H1 (cell line): ENCODE data around the gene DAND5. TPM values are rescaled to one million over a fixed set of nuclear protein-coding genes. Genes with fewer than 3 reads are reported as not detected.

Experiments
- CTCF ChIA-PET: fragments of 300-600 bp; sonication (Branson Sonifier 250); formaldehyde crosslinking; loops from one replicate; lab custom pipeline; 2021; ENCODE audit not compliant: partially characterized antibody; lab: Charles Lee
- POLR2A ChIA-PET: fragments of 300-600 bp; sonication (Branson Sonifier 250); formaldehyde crosslinking; loops from one replicate; lab custom pipeline; 2021; ENCODE audit warnings: inconsistent platforms; ENCODE audit not compliant: partially characterized antibody; lab: Charles Lee
- DNase-seq, 2 experiments: peaks; one replicate each; pipeline versions ENCODE4 v3.0.0 to v3.0.0-alpha.2; 2010 to 2022; ENCODE audit warnings: low spot score in 2 of 2, low read depth in 1 of 2, mixed read lengths in 1 of 2
- FAIRE-seq: peaks from 2 replicates; lab custom pipeline; 2011; peaks lifted over from hg19 to GRCh38; lab: Jason Lieb, UNC
- H2AFZ ChIP-seq: 2 replicates; pipeline ENCODE4 v1.8.1; 2012; ENCODE audit warnings: low read length, inconsistent platforms
- H2AK5ac ChIP-seq: 2 replicates; pipeline ENCODE4 v1.6.1; 2013; ENCODE audit warnings: low read depth, low read length
- H2BK120ac ChIP-seq: replicated peaks from 2 replicates; pipeline ENCODE3; 2013; ENCODE audit warnings: low read depth, low read length, inconsistent platforms
- H2BK12ac ChIP-seq: 2 replicates; pipeline ENCODE4 v1.6.1; 2013; ENCODE audit warnings: low read depth, low read length
- H2BK15ac ChIP-seq: 2 replicates; pipeline ENCODE4 v1.6.1; 2013; ENCODE audit warnings: low read length
- H2BK20ac ChIP-seq: 2 replicates; pipeline ENCODE4 v1.6.1; 2013; ENCODE audit warnings: low read length
- H2BK5ac ChIP-seq: 2 replicates; pipeline ENCODE4 v1.6.1; 2013; ENCODE audit warnings: low read depth, low read length
- H3K14ac ChIP-seq: 2 replicates; pipeline ENCODE4 v1.6.1; 2013; ENCODE audit warnings: inconsistent platforms; ENCODE audit not compliant: insufficient read length
- H3K18ac ChIP-seq: 2 replicates; pipeline ENCODE4 v1.6.1; 2013; ENCODE audit warnings: low read length; ENCODE audit errors: extremely low read depth
- H3K23ac ChIP-seq: 2 replicates; pipeline ENCODE4 v1.6.1; 2013; ENCODE audit warnings: inconsistent platforms; ENCODE audit not compliant: insufficient read length
- H3K23me2 ChIP-seq: 2 replicates; pipeline ENCODE4 v1.6.1; 2013; ENCODE audit warnings: low read depth, low read length
- H3K27ac ChIP-seq: 2 replicates; pipeline ENCODE4 v1.6.1; 2011; ENCODE audit warnings: low read depth, low read length, inconsistent platforms
- H3K27me3 ChIP-seq, 4 experiments: replicated peaks in 1 of 4; 1 replicate in 1 of 4; 2 replicates in 3 of 4; pipeline versions ENCODE4 v1.6.1 to v1.8.1; 2011 to 2013; ENCODE audit warnings: low read length in 3 of 4, mild to moderate bottlenecking in 3 of 4, inconsistent platforms in 2 of 4, mixed read lengths in 2 of 4, moderate library complexity in 1 of 4; ENCODE audit not compliant: control insufficient read depth in 3 of 4, insufficient read depth in 3 of 4; ENCODE audit errors: extremely low read depth in 1 of 4
- H3K36me3 ChIP-seq, 4 experiments: 2 replicates each; pipeline versions ENCODE4 v1.6.1 to v1.8.1; 2011 to 2013; ENCODE audit warnings: mild to moderate bottlenecking in 4 of 4, low read length in 3 of 4, moderate library complexity in 2 of 4, control low read depth in 1 of 4, inconsistent platforms in 1 of 4; ENCODE audit not compliant: insufficient read depth in 4 of 4, control insufficient read depth in 2 of 4
- H3K4ac ChIP-seq: replicated peaks from 2 replicates; pipeline ENCODE3; 2013; ENCODE audit warnings: low read length, low read depth, mixed read lengths, inconsistent platforms; ENCODE audit not compliant: insufficient read length
- H3K4me1 ChIP-seq, 4 experiments: replicated peaks in 1 of 4; 1 replicate in 1 of 4; 2 replicates in 3 of 4; pipeline versions ENCODE4 v1.6.1 to v1.8.1; 2011 to 2013; ENCODE audit warnings: low read length in 3 of 4, inconsistent platforms in 2 of 4, mixed read lengths in 1 of 4; ENCODE audit not compliant: insufficient read depth in 4 of 4, control insufficient read depth in 3 of 4
- H3K4me2 ChIP-seq, 2 experiments: 2 replicates each; pipeline versions ENCODE4 v1.6.1 to v1.8.1; 2011 to 2013; ENCODE audit warnings: low read depth in 2 of 2, low read length in 2 of 2, control low read depth in 1 of 2, inconsistent platforms in 1 of 2, mild to moderate bottlenecking in 1 of 2; ENCODE audit not compliant: insufficient read depth in 1 of 2
- H3K4me3 ChIP-seq, 4 experiments: fragments of 200-600, 300-600 bp in 1 of 4; sonication (generic), shearing (Covaris generic), sonication (Bioruptor Twin) in 1 of 4; 2 replicates each; pipeline versions ENCODE4 v1.5.1 to v1.8.1; 2011 to 2016; ENCODE audit warnings: low read length in 4 of 4, low read depth in 3 of 4, control low read depth in 2 of 4, inconsistent platforms in 2 of 4, mild to moderate bottlenecking in 2 of 4, mixed read lengths in 1 of 4, moderate library complexity in 1 of 4; ENCODE audit not compliant: insufficient read depth in 2 of 4; ENCODE audit errors: extremely low read depth in 1 of 4
- H3K56ac ChIP-seq: replicated peaks from 2 replicates; pipeline ENCODE3; 2013; ENCODE audit warnings: low read depth, mild to moderate bottlenecking, mixed read lengths, low read length, inconsistent platforms; ENCODE audit not compliant: insufficient read length
- H3K79me1 ChIP-seq: 2 replicates; pipeline ENCODE4 v1.6.1; 2013; ENCODE audit warnings: low read depth, low read length, control low read depth
- H3K79me2 ChIP-seq, 2 experiments: 2 replicates each; pipeline versions ENCODE4 v1.6.1 to v1.8.1; 2012 to 2013; ENCODE audit warnings: low read length in 2 of 2, mild to moderate bottlenecking in 2 of 2, inconsistent platforms in 1 of 2; ENCODE audit not compliant: insufficient read depth in 2 of 2, control insufficient read depth in 1 of 2
- H3K9ac ChIP-seq, 4 experiments: replicated peaks in 1 of 4; 1 replicate in 1 of 4; 2 replicates in 3 of 4; pipeline versions ENCODE4 v1.6.1 to v1.8.1; 2011 to 2013; ENCODE audit warnings: low read depth in 3 of 4, low read length in 3 of 4, control low read depth in 2 of 4, mild to moderate bottlenecking in 2 of 4, moderate library complexity in 2 of 4, inconsistent platforms in 1 of 4; ENCODE audit errors: extremely low read depth in 1 of 4
- H3K9me3 ChIP-seq, 2 experiments: 2 replicates each; pipeline versions ENCODE4 v1.6.1 to v1.8.1; 2012 to 2013; ENCODE audit warnings: mild to moderate bottlenecking in 2 of 2, moderate library complexity in 2 of 2, control low read depth in 1 of 2, inconsistent platforms in 1 of 2, low read depth in 1 of 2, low read length in 1 of 2, mixed read lengths in 1 of 2; ENCODE audit not compliant: insufficient read depth in 2 of 2
- H4K20me1 ChIP-seq, 2 experiments: replicated peaks in 1 of 2; 2 replicates each; pipeline versions ENCODE3 to v1.8.1; 2011 to 2013; ENCODE audit warnings: inconsistent platforms in 2 of 2, low read length in 2 of 2, mild to moderate bottlenecking in 1 of 2; ENCODE audit not compliant: insufficient read depth in 2 of 2, control insufficient read depth in 1 of 2
- H4K5ac ChIP-seq: 2 replicates; pipeline ENCODE4 v1.6.1; 2013; ENCODE audit warnings: low read length, low read depth, mixed read lengths, inconsistent platforms; ENCODE audit not compliant: insufficient read length
- H4K8ac ChIP-seq: 2 replicates; pipeline ENCODE4 v1.8.0; 2013; ENCODE audit warnings: mild to moderate bottlenecking, moderate library complexity, low read length, inconsistent platforms; ENCODE audit not compliant: insufficient read depth; ENCODE audit errors: extremely low read depth
- H4K91ac ChIP-seq: replicated peaks from 2 replicates; pipeline ENCODE3; 2013; ENCODE audit warnings: low read length, mixed read lengths, inconsistent platforms; ENCODE audit not compliant: insufficient read length
- ATF3 ChIP-seq: IDR thresholded peaks from 2 replicates; pipeline ENCODE4 v1.6.1; 2011; ENCODE audit warnings: low read depth, mild to moderate bottlenecking, low read length; ENCODE audit not compliant: insufficient read depth
- BRCA1 ChIP-seq: IDR thresholded peaks from 2 replicates; pipeline ENCODE4 v1.6.1; 2012; ENCODE audit warnings: low read depth, low read length, improper control_type of control experiment
- GTF2F1 ChIP-seq: IDR thresholded peaks from 2 replicates; pipeline ENCODE4 v1.6.1; 2012; ENCODE audit warnings: low read depth, low read length, improper control_type of control experiment, borderline replicate concordance
- HDAC2 ChIP-seq, 2 experiments: fragments of 300-600 bp in 1 of 2; sonication (generic) in 1 of 2; IDR thresholded peaks; 2 replicates each; pipeline ENCODE4 v1.6.1; 2011 to 2012; ENCODE audit warnings: low read depth in 2 of 2, low read length in 2 of 2, mild to moderate bottlenecking in 2 of 2, moderate library complexity in 2 of 2, borderline replicate concordance in 1 of 2, inconsistent platforms in 1 of 2
- JUN ChIP-seq: IDR thresholded peaks from 2 replicates; pipeline ENCODE4 v1.6.1; 2011; ENCODE audit warnings: low read depth, mild to moderate bottlenecking, improper control_type of control experiment, low read length
- KDM4A ChIP-seq: IDR thresholded peaks from one replicate; pipeline ENCODE4 v1.7.1; 2012; ENCODE audit warnings: low read depth, mild to moderate bottlenecking, moderate library complexity, low read length, inconsistent platforms; ENCODE audit not compliant: severe bottlenecking
- NANOG ChIP-seq: IDR thresholded peaks from 2 replicates; pipeline ENCODE4 v1.6.1; 2011; ENCODE audit warnings: low read length, low read depth, mild to moderate bottlenecking, inconsistent platforms; ENCODE audit not compliant: insufficient read depth, poor library complexity, severe bottlenecking
- POU5F1 ChIP-seq: IDR thresholded peaks from 2 replicates; pipeline ENCODE4 v1.6.1; 2011; ENCODE audit warnings: low read depth, mild to moderate bottlenecking, low read length, moderate library complexity
- SIRT6 ChIP-seq: IDR thresholded peaks from one replicate; pipeline ENCODE4 v1.7.1; 2012; ENCODE audit warnings: low read length, inconsistent platforms
- SIX5 ChIP-seq: IDR thresholded peaks from 2 replicates; pipeline ENCODE4 v1.6.1; 2011; ENCODE audit warnings: mild to moderate bottlenecking, low read depth, low read length
- TCF12 ChIP-seq: IDR thresholded peaks from 2 replicates; pipeline ENCODE4 v1.6.1; 2011; ENCODE audit warnings: low read depth, mild to moderate bottlenecking, low read length
- WGBS, 2 experiments: shearing (Covaris generic) in 1 of 2; methylation state at CpG; one replicate each; pipeline versions ENCODE4 v1.1.6 to v1.1.7; 2013 to 2015; ENCODE audit warnings: low lambda C conversion rate in 2 of 2, mixed read lengths in 2 of 2, inconsistent platforms in 1 of 2, low coverage in 1 of 2, missing lambda C conversion rate in 1 of 2; ENCODE audit not compliant: insufficient replicate concordance in 2 of 2, insufficient coverage in 1 of 2, insufficient read length in 1 of 2; ENCODE audit errors: extremely low coverage in 1 of 2, missing lambda C conversion rate in 1 of 2; 5-methylcytosine and 5-hydroxymethylcytosine counted together
- polyA plus RNA-seq, 7 experiments: library from polyadenylated mRNA; depleted of rRNA in 3 of 7; stranded (reverse) in 5 of 7; unstranded in 2 of 7; fragments of >200 nt in 5 of 7; fragments of 200-250 nt in 2 of 7; gene quantifications; 1 replicate in 5 of 7; 2 replicates in 1 of 7; 4 replicates in 1 of 7; pipeline versions ENCODE4 v1.2.1 to v1.2.3, GENCODE V29; 2011 to 2013; ENCODE audit warnings: missing spikeins in 2 of 7, mixed read lengths in 2 of 7
- total RNA-seq: library from RNA; stranded (reverse); fragmentation: NEBNext Ultra II Directional; extraction: Animal tissue kit (Norgen Biotek cat#: 25700); gene quantifications from 2 replicates; pipeline ENCODE4 v1.2.1, GENCODE V29; 2021

DAND5 gene
- total and polyA plus RNA-seq, 2 of the 8 experiments (the other 6 are each of a cell fraction or from before 2014, with no cell fraction given): 0.14 to 0.17 TPM

GRCh38 chr19:12945479-12946091 is 23.8 kb upstream of the DAND5 start, which contains the start of gene RAD23A:
Gene RAD23A, plus strand, starts transcription at chr19:12945862. Its CDS starts 87 bp downstream, at chr19:12945949.
- H3K36me3 ChIP-seq: peaks cover 28 to 66% (median 53%) of the 10 kb centered on the region in 4 experiments
- H2BK20ac ChIP-seq: no peak within 1 kb of the TSS
- H2BK15ac ChIP-seq: no peak within 1 kb of the TSS; the same call in 1 of the 2 replicates
- H4K91ac ChIP-seq: no peak within 1 kb of the TSS
- peak within 1 kb of the TSS; percentile 77 to 93 (median 90) for H3K4me3 ChIP-seq
- no peaks in the 10 kb centered on the region for H3K27me3 ChIP-seq
- H4K8ac ChIP-seq: peak within 1 kb of the TSS; percentile 100; the same call in 1 of the 2 replicates
- H2BK5ac ChIP-seq: peak within 1 kb of the TSS; percentile 98
- H4K5ac ChIP-seq: peak within 1 kb of the TSS; percentile 97
- H3K23ac ChIP-seq: no peak within 1 kb of the TSS
- CTCF ChIA-PET: interaction anchor here (0.6 to 2.2 kb wide), 3 partner anchors 20 to 120 kb away, joined by 3 to 5 read pairs (median 4); no protein-coding TSS in a partner anchor
- DNase-seq: peak; percentile 96 to 99
- H3K9ac ChIP-seq: peak within 1 kb of the TSS; percentile 80 to 99 (median 94)
- H3K79me2 ChIP-seq: peaks cover 0 to 23% of the 10 kb centered on the region in 2 experiments; a peak in 2 of 4 replicates
- H4K20me1 ChIP-seq: peaks cover 5% of the 10 kb centered on the region in 2 experiments
- no peak within 1 kb of the TSS for H2AFZ ChIP-seq
- FAIRE-seq: no peak
- peak within 1 kb of the TSS; percentile 77 for H3K56ac ChIP-seq
- H3K79me1 ChIP-seq: peaks cover 2% of the 10 kb centered on the region; the same call in 1 of the 2 replicates
- WGBS, 2 experiments: 2% methylated on average over 56 of the region's 62 CpGs; no CpG with 5 or more reads in 1 of the 2 experiments
- no peaks in the 10 kb centered on the region for H3K9me3 ChIP-seq
- peak within 1 kb of the TSS; percentile 96 for H3K27ac ChIP-seq
- no peak within 1 kb of the TSS for H2BK12ac ChIP-seq
- H2BK120ac ChIP-seq: no peak within 1 kb of the TSS
- H3K4me1 ChIP-seq: peaks cover 0 to 3% (median under 1%) of the 10 kb centered on the region in 4 experiments; a peak in 1 of 7 replicates
- H2AK5ac ChIP-seq: no peak within 1 kb of the TSS; the same call in 1 of the 2 replicates
- peak within 1 kb of the TSS; percentile 79 to 80 for H3K4me2 ChIP-seq
- no peak within 1 kb of the TSS for H3K4ac ChIP-seq
- POLR2A ChIA-PET: interaction anchor here (0.7 to 4.0 kb wide), 20 partner anchors 8 to 209 kb away, joined by 3 to 43 read pairs (median 6); partner anchors contain the start of genes CALR, DNASE2, FARSA and GADD45GIP1
- no peaks in the 10 kb centered on the region for H3K23me2 ChIP-seq
- no peak within 1 kb of the TSS for H3K14ac ChIP-seq
- no peak within 1 kb of the TSS; the same call in 1 of the 2 replicates for H3K18ac ChIP-seq
- TF ChIP-seq NANOG (no peak), SIX5 (no peak), POU5F1 (no peak), SIRT6 (no peak), GTF2F1 (peak; percentile 80; the same call in 1 of the 2 replicates), JUN (peak; percentile 60; the same call in 1 of the 2 replicates), HDAC2 (IDR thresholded peaks at IDR 0.05; ENCODE audit: borderline replicate concordance in 1 of 2, low read depth in 2 of 2, low read length in 2 of 2) (no peak), TCF12 (0 out of 2 replicates have a peak, but pooled peaks have one; percentile 19), ATF3 (peak; percentile 94), KDM4A (no peak), BRCA1 (peak; percentile 44; the same call in 1 of the 2 replicates)
